CD4-positive, alpha-beta T cell treated with Interleukin-12 subunit alpha and Interleukin-12 subunit beta, for 1 hour (primary cell): ENCODE measurements around the gene USP34.

ENCODE experiments used
- DNase-seq: peaks from one replicate; pipeline ENCODE4 v3.0.0-alpha.2; 2020

USP34 gene

GRCh38 chr2:61144697-61145268 is 326.1 kb downstream of the USP34 start:
- DNase-seq, result peak; percentile 96

GRCh38 chr2:61141151-61141550 is 329.7 kb downstream of the USP34 start:
- DNase-seq, result no peak

- DNase-seq, result no peak
These were observed 332.0 kb downstream of the USP34 start for GRCh38 chr2:61138859-61139258.
